Tongue (tissue), 2 donors: ENCODE data around the gene SIK2. TPM values are rescaled to one million over a fixed set of nuclear protein-coding genes. Genes with fewer than 3 reads are reported as not detected.
A peak's percentile ranks its signal among the peaks of the same experiment; 100 is the strongest.

ENCODE experiments used
- DNase-seq: peaks from one replicate; pipeline ENCODE4 v3.0.0-alpha.2; 2015
- total RNA-seq: library from RNA; depleted of rRNA; stranded (reverse); fragments of >200 nt; gene quantifications from one replicate; pipeline ENCODE4 v1.2.3, GENCODE V29; 2014

SIK2 gene
- total RNA-seq, 1 donor from 2014 or later, result 25.4 TPM

- no peak for DNase-seq
These were observed 57.2 kb downstream of the SIK2 start for GRCh38 chr11:111659201-111660115.

GRCh38 chr11:111660822-111661221 lies 58.6 kb downstream of the SIK2 start:
- DNase-seq, result no peak

GRCh38 chr11:111663820-111664219 lies 61.6 kb downstream of the SIK2 start:
- DNase-seq, result no peak

- DNase-seq, result peak; percentile 81
These were observed 63.5 kb downstream of the SIK2 start for GRCh38 chr11:111665777-111666176.

- DNase-seq, result no peak
These were observed 66.7 kb downstream of the SIK2 start for GRCh38 chr11:111668980-111669379.

- DNase-seq, result no peak
These were observed 69.1 kb downstream of the SIK2 start for GRCh38 chr11:111671383-111671782.

- no peak for DNase-seq
These were observed 70.7 kb downstream of the SIK2 start for GRCh38 chr11:111672949-111673348.

GRCh38 chr11:111674941-111675340 lies 72.7 kb downstream of the SIK2 start:
- DNase-seq, result no peak

DNA sequence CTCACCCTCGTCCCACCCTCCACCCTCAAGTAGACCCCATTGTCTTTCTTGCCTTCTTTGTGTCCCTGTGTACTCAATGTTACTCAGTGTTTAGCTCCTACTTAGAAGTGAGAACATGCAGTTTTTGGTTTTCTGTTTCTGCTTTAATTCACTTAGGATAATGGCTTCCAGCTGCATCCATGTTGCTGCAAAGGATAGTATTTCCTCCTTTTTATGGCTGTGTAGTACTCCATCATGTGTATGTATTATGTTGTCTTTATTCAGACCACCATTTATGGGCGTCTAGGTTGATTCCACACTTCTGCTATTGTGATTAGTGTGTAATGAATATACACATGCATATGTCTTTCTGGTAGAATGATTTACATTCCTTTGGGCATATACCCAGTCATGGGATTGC lies 73.6 kb downstream of the SIK2 start:
- DNase-seq, result no peak

DNA sequence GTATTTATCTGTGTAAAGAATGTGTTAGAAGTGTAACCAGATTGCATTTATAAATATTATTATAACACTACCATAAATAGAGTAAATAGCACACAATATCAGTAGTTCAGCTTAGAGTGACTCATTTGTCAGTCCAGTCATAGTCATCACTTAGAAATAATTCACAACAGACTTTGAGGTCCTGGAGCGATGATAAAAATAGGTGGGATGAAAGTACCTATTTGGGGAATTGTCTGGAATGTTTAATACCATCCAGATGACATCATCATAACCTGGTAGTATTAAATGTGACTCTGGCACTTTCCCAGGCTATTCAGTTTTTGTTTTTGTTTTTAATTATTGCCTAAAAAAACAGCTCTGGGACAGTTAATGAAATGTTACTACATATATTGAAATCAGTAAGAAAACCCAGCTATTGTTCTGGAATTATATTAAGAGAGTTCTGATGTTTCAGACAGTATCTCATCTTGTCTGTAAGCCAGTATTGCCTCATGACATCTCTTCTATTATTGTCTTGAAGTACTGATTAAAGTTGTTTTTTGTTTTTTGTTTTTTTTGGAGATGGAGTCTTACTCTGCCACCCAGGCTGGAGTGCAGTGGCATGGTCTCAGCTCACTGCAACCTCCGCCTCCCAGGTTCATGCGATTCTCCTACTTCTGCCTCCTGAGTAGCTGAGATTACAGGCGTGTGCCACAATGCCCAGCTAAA lies 74.8 kb downstream of the SIK2 start:
- no peak for DNase-seq

GRCh38 chr11:111680486-111681175 lies 78.4 kb downstream of the SIK2 start:
- no peak for DNase-seq

- DNase-seq, result no peak
These were observed 81.6 kb downstream of the SIK2 start for GRCh38 chr11:111683806-111684205.

- DNase-seq, result no peak
These were observed 82.0 kb downstream of the SIK2 start for GRCh38 chr11:111684251-111684650.

- no peak for DNase-seq
These were observed 85.8 kb downstream of the SIK2 start for GRCh38 chr11:111688013-111688412.

GRCh38 chr11:111691176-111691575 lies 88.9 kb downstream of the SIK2 start:
- no peak for DNase-seq

- no peak for DNase-seq
These were observed 89.5 kb downstream of the SIK2 start for GRCh38 chr11:111691741-111692140.

DNA sequence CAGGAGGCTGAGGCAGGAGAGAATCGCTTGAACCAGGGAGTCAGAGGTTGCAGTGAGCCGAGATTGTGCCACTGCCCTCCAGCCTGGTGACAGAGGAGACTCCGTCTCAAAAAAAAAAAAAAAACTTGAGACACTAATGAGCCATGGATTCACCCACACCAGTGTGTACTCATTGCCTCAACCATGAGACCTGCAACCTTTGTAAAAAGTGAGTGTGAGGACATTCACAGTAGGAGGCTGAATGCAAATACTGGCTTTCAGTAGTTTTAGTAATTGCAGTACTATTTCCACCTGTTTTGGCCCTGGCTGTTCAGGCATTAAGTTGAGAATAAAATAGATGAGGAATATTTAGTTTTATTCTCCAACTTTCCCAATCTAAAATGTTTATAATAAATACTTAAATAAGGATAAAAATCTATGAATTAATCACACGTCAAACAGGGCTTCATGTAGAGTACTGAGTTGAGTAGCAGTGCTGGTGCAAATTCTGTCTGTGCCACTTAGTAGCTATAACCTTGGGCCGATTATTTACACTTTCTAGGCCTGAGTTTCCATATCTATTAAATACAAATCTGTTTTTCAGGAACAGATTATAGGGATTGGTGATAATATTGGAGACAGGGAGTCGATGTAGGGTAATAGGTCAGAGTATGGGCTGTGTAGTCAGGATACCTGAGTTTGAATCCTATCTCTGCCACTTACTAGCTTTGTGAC lies 91.1 kb downstream of the SIK2 start:
- DNase-seq, result no peak

DNA sequence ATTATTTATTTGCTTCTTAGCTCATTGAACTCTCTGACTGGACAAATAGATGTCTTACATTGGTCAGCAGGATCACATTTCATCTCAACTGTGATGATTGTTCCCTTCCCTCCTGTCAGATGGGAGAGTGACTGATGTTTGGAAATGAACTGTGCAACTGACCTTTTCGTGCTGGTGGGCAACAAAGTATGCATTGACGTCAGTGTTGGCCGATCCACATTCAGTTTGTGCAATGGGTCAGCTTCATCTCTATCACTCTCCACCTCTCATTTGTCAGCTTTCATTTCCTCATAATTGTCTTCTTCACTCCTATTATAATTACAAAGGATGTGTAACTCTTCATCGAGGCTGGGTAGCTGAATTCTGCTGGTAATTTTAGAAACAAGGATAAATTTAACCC lies 92.6 kb downstream of the SIK2 start:
- peak; percentile 30 for DNase-seq

GRCh38 chr11:111696556-111696955 lies 94.3 kb downstream of the SIK2 start:
- DNase-seq, result no peak

DNA sequence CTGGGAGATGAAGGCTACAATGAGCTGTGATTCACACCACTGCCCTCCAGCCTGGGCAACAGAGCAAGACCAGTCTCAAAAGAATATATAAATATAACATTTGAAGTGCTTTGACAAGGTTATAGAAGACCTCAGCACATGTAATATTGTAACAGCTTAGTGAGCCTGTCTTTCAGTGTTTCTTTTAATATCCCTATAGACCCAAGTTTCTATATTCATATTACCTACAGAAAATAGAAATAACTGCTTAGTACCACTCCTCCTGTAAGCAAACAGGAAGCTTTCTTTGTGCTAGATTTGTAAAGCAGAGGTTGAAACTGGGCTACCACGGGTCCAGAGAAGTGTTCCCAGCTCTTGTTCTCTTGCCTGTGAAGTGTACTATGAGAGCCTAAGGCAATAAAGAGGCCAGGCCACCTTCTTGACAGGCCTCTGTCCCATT lies 95.7 kb downstream of the SIK2 start:
- DNase-seq, result no peak

DNA sequence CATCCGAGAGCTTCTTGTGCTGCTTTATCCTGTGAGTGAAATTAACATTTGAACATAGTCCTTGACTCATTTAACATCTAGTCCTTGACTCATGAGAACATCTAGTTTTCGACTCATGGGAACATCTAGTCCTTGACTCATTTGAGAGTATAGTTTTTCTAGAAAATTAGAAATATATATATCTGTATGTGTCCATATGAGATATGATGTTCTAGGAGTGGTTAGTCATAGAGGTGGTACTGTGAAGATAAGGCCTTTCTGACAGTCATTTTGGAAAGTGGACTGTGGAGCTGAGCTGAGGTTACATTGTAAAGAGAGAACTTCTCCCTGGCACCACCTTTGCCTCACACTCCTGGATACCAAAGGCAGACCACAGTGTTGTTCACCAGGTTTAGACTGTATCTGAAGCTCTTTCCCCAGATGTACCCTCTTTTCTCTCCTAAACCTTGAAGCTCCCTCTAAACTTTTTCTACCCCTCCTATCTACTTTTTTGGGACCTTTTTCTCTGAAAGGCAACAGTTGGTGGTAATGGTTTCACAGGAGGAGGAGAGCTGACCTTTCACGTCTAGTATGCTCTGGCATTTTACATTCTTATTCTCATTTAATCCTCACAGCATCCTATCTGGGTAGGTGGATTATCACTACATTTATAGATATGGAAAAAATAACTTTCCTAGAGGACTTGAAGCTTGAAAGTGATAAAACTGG lies 96.8 kb downstream of the SIK2 start:
- DNase-seq, result no peak
